IMR-90 (cell line): ENCODE results near the gene EYS. TPM values are rescaled to one million over a fixed set of nuclear protein-coding genes. Genes with fewer than 3 reads are reported as not detected.

Source experiments
- ATAC-seq: fragments of 200-7000 bp; cut with Tn5 transposase; 2 replicates; pipeline ENCODE4 v1.9.1; 2020; ENCODE audit warnings: low read depth, mild to moderate bottlenecking, moderate library complexity
- BruUV-seq: library from RNA; stranded (reverse); fragments of 400-500 nt; replicated peaks from 2 replicates; lab custom pipeline; 2021; lab: Mats Ljungman, UMichigan
- CTCF ChIA-PET: fragments of 300-600 bp; formaldehyde crosslinking; extraction: SDS; loops from one replicate; lab custom pipeline; 2021; ENCODE audit warnings: antibody characterized with exemption; lab: Yijun Ruan, JAX
- POLR2A ChIA-PET: fragments of 300-600 bp; sonication (Branson Sonifier 250); formaldehyde crosslinking; loops from one replicate; lab custom pipeline; 2022; ENCODE audit warnings: antibody characterized with exemption; ENCODE audit not compliant: unreplicated experiment; lab: Charles Lee
- DNase-seq: peaks from one replicate; pipeline ENCODE4 v3.0.0; 2013
- H2AFZ ChIP-seq: replicated peaks from 2 replicates; pipeline ENCODE3; 2013; ENCODE audit warnings: low read length, mild to moderate bottlenecking; ENCODE audit not compliant: poor library complexity
- H2AK5ac ChIP-seq: 2 replicates; pipeline ENCODE4 v1.6.1; 2013; ENCODE audit warnings: low read depth, low read length, inconsistent platforms
- H2AK9ac ChIP-seq: replicated peaks from 2 replicates; pipeline ENCODE3; 2013; ENCODE audit warnings: mild to moderate bottlenecking, low read depth, low read length, moderate library complexity; ENCODE audit not compliant: poor library complexity
- H2BK120ac ChIP-seq: 2 replicates; pipeline ENCODE4 v1.6.1; 2013; ENCODE audit warnings: low read depth, low read length, inconsistent platforms
- H2BK15ac ChIP-seq: 3 replicates; pipeline ENCODE4 v1.6.1; 2013; ENCODE audit warnings: low read depth, low read length, inconsistent platforms
- H2BK20ac ChIP-seq: 2 replicates; pipeline ENCODE4 v1.6.1; 2013; ENCODE audit warnings: low read depth, mild to moderate bottlenecking, inconsistent platforms, low read length, moderate library complexity
- H2BK5ac ChIP-seq: 2 replicates; pipeline ENCODE4 v1.6.1; 2013; ENCODE audit warnings: mild to moderate bottlenecking, low read depth, low read length, inconsistent platforms; ENCODE audit not compliant: poor library complexity, severe bottlenecking
- H3K14ac ChIP-seq: replicated peaks from 2 replicates; pipeline ENCODE4 v1.6.1; 2013; ENCODE audit warnings: low read depth, low read length, inconsistent platforms
- H3K18ac ChIP-seq: 2 replicates; pipeline ENCODE4 v1.6.1; 2013; ENCODE audit warnings: low read depth, low read length, control low read depth
- H3K23ac ChIP-seq: 2 replicates; pipeline ENCODE4 v1.6.1; 2013; ENCODE audit warnings: low read depth, low read length, inconsistent platforms
- H3K27ac ChIP-seq: 2 replicates; pipeline ENCODE4 v1.5.1; 2013; ENCODE audit warnings: mild to moderate bottlenecking, control low read depth, low read length; ENCODE audit not compliant: insufficient read depth
- H3K27me3 ChIP-seq: 2 replicates; pipeline ENCODE4 v1.6.1; 2013; ENCODE audit warnings: low read length; ENCODE audit not compliant: control insufficient read depth, insufficient read depth
- H3K36me3 ChIP-seq: 2 replicates; pipeline ENCODE4 v1.6.1; 2013; ENCODE audit warnings: low read length, mixed read lengths; ENCODE audit not compliant: control insufficient read depth, insufficient read depth
- H3K4ac ChIP-seq: 2 replicates; pipeline ENCODE4 v1.6.1; 2013; ENCODE audit warnings: low read depth, low read length, inconsistent platforms
- H3K4me1 ChIP-seq: 2 replicates; pipeline ENCODE4 v1.6.1; 2013; ENCODE audit warnings: low read length, mixed read lengths; ENCODE audit not compliant: control insufficient read depth, insufficient read depth
- H3K4me2 ChIP-seq: 2 replicates; pipeline ENCODE4 v1.6.1; 2013; ENCODE audit warnings: low read depth, mild to moderate bottlenecking, control low read depth, low read length, moderate library complexity
- H3K4me3 ChIP-seq: 2 replicates; pipeline ENCODE4 v1.5.1; 2013; ENCODE audit warnings: low read depth, mild to moderate bottlenecking, control low read depth, low read length, moderate library complexity; ENCODE audit not compliant: insufficient read depth
- H3K56ac ChIP-seq: 2 replicates; pipeline ENCODE4 v1.6.1; 2013; ENCODE audit warnings: low read length, inconsistent platforms; ENCODE audit not compliant: insufficient read depth; ENCODE audit errors: extremely low read depth
- H3K79me1 ChIP-seq, 2 experiments: 2 replicates each; pipeline ENCODE4 v1.6.1; 2013; ENCODE audit warnings: low read length in 2 of 2, inconsistent platforms in 1 of 2, low read depth in 1 of 2
- H3K9ac ChIP-seq: 2 replicates; pipeline ENCODE4 v1.6.1; 2013; ENCODE audit warnings: low read depth, low read length, control low read depth
- H3K9me1 ChIP-seq: 2 replicates; pipeline ENCODE4 v1.6.1; 2013; ENCODE audit warnings: low read length, inconsistent platforms; ENCODE audit not compliant: insufficient read depth
- H3K9me3 ChIP-seq: 2 replicates; pipeline ENCODE4 v1.6.1; 2013; ENCODE audit warnings: low read length; ENCODE audit not compliant: control insufficient read depth, insufficient read depth
- H4K20me1 ChIP-seq: 2 replicates; pipeline ENCODE4 v1.6.1; 2013; ENCODE audit warnings: low read length, inconsistent platforms; ENCODE audit not compliant: insufficient read depth
- H4K5ac ChIP-seq: 2 replicates; pipeline ENCODE4 v1.6.1; 2013; ENCODE audit warnings: mild to moderate bottlenecking, low read depth, low read length, control low read depth
- H4K8ac ChIP-seq, 2 experiments: 2 replicates each; pipeline ENCODE4 v1.6.1; 2013; ENCODE audit warnings: low read depth in 2 of 2, low read length in 2 of 2, control low read depth in 1 of 2, inconsistent platforms in 1 of 2
- H4K91ac ChIP-seq: 2 replicates; pipeline ENCODE4 v1.6.1; 2013; ENCODE audit warnings: low read depth, low read length, inconsistent platforms; ENCODE audit not compliant: insufficient read depth
- BHLHE40 ChIP-seq: fragments of 150-350 bp; IDR thresholded peaks from 2 replicates; pipeline ENCODE4 v1.6.1; 2016; ENCODE audit warnings: mild to moderate bottlenecking, low read depth, low read length
- CEBPB ChIP-seq: IDR thresholded peaks from 2 replicates; pipeline ENCODE4 v1.6.1; 2012; ENCODE audit warnings: low read depth, low read length, improper control_type of control experiment
- CHD1 ChIP-seq: IDR thresholded peaks from 2 replicates; pipeline ENCODE4 v1.6.1; 2012; ENCODE audit warnings: low read depth, low read length, improper control_type of control experiment
- FOS ChIP-seq: fragments of 150-350 bp; IDR thresholded peaks from 2 replicates; pipeline ENCODE4 v1.6.1; 2016; ENCODE audit warnings: low read depth, low read length
- MAFK ChIP-seq: IDR thresholded peaks from 2 replicates; pipeline ENCODE4 v1.6.1; 2012; ENCODE audit warnings: low read depth, low read length, improper control_type of control experiment
- MAZ ChIP-seq: IDR thresholded peaks from 2 replicates; pipeline ENCODE4 v1.6.1; 2012; ENCODE audit warnings: low read depth, mild to moderate bottlenecking, low read length, improper control_type of control experiment, moderate library complexity, borderline replicate concordance
- MXI1 ChIP-seq: IDR thresholded peaks from 2 replicates; pipeline ENCODE4 v1.6.1; 2012; ENCODE audit warnings: low read depth, mild to moderate bottlenecking, low read length, moderate library complexity, borderline replicate concordance
- NFE2L2 ChIP-seq: fragments of 150-350 bp; IDR thresholded peaks from 2 replicates; pipeline ENCODE4 v1.6.1; 2016; ENCODE audit warnings: low read depth, mild to moderate bottlenecking, low read length
- POLR2A ChIP-seq: IDR thresholded peaks from 2 replicates; pipeline ENCODE4 v1.6.1; 2012; ENCODE audit warnings: mild to moderate bottlenecking, low read depth, low read length
- RAD21 ChIP-seq: IDR thresholded peaks from 2 replicates; pipeline ENCODE4 v1.6.1; 2012; ENCODE audit warnings: low read length, improper control_type of control experiment
- RCOR1 ChIP-seq: IDR thresholded peaks from 2 replicates; pipeline ENCODE4 v1.6.1; 2012; ENCODE audit warnings: mild to moderate bottlenecking, low read length, improper control_type of control experiment; ENCODE audit not compliant: insufficient replicate concordance
- RFX5 ChIP-seq: IDR thresholded peaks from 2 replicates; pipeline ENCODE4 v1.8.0; 2012; ENCODE audit warnings: low read depth, mild to moderate bottlenecking, low read length, moderate library complexity
- SMC3 ChIP-seq: fragments of 150-350 bp; IDR thresholded peaks from 2 replicates; pipeline ENCODE4 v1.6.1; 2016; ENCODE audit warnings: low read depth, mild to moderate bottlenecking, antibody characterized with exemption, low read length, moderate library complexity
- dilution Hi-C: fragments of 300-500 bp; cut with HindIII; formaldehyde crosslinking; loops from one replicate; pipeline ENCODE4 v1.14.3; 2018; ENCODE audit warnings: low sequenced_read_pairs; ENCODE audit not compliant: unreplicated experiment
- in situ Hi-C: fragments of 300-500 bp; cut with MboI; formaldehyde crosslinking; loops from 3 replicates; pipeline ENCODE4 v1.14.3; 2019; ENCODE audit warnings: low sequenced_read_pairs, inconsistent platforms, mixed read lengths
- intact Hi-C: fragments of 100-400 bp; cut with micrococcal nuclease; formaldehyde crosslinking; loops from 2 replicates; pipeline ENCODE4 v1.10.0; 2022
- polyA plus RNA-seq, 3 experiments: library from polyadenylated mRNA; depleted of rRNA; stranded (reverse); fragments of >200 nt; gene quantifications; 2 replicates each; pipeline ENCODE4 v1.2.3, GENCODE V29; 2012; ENCODE audit warnings: low replicate concordance in 1 of 3
- total RNA-seq: library from RNA; depleted of rRNA; stranded (reverse); fragments of >200 nt; gene quantifications from 2 replicates; pipeline ENCODE4 v1.2.3, GENCODE V29; 2012
- TF ChIP-seq, protein P1 (sequence below): fragments of 150-350 bp; IDR thresholded peaks from 2 replicates; pipeline ENCODE4 v1.6.1; 2017; ENCODE audit warnings: mild to moderate bottlenecking, antibody characterized with exemption, low read length, low read depth
- TF ChIP-seq, protein P2 (sequence below): conservative IDR thresholded peaks from 2 replicates; pipeline ENCODE4 v1.5.1; 2012; ENCODE audit warnings: mild to moderate bottlenecking, low read depth, low read length, improper control_type of control experiment
- TF ChIP-seq, protein P3 (sequence below): fragments of 150-350 bp; IDR thresholded peaks from 2 replicates; pipeline ENCODE4 v1.6.1; 2016; ENCODE audit warnings: low read depth, mild to moderate bottlenecking, low read length, moderate library complexity, borderline replicate concordance

Gene EYS
- total and polyA plus RNA-seq, 2 of the 4 experiments (the other 2 are of a cell fraction), result under 0.01 TPM; not detected in 1

DNA sequence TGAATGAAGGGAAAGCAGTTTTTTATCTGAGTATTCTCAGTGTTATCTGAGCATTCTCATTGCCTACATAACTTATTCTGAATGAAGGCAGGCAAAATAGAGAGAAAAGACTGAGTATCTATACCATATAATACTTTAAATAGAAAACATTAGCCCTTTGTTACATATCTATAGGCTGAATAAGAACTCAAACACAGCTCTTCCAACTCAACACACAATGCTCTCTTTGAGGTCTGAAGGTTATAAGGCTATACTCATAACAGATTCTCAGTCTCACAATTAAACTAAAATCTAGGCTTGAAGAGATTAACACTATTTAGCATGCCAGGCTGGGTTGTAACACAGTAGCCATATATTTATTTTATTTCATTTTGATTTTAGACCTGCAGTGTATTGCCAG lies 56.9 kb downstream of the EYS start:
- H2BK120ac ChIP-seq, result no peak overlapping the region
- no peak for DNase-seq
- H3K4me2 ChIP-seq, result no peak overlapping the region
- H2BK20ac ChIP-seq, result no peak overlapping the region
- POLR2A ChIA-PET, result no interaction called here
- H3K9ac ChIP-seq, result no peak overlapping the region
- no peaks in the 10 kb centered on the region for H3K4me1 ChIP-seq
- H3K14ac ChIP-seq, result no peak overlapping the region
- CTCF ChIA-PET, result no interaction called here
- H3K4me3 ChIP-seq, result no peak overlapping the region
- in situ Hi-C loops (no loop called here), dilution Hi-C loops (no loop called here), intact Hi-C loops (no loop called here)
- no peaks in the 10 kb centered on the region for H3K36me3 ChIP-seq
- no peak overlapping the region for H4K8ac ChIP-seq
- ATAC-seq, result no peak
- no peaks in the 10 kb centered on the region for H3K79me1 ChIP-seq
- H2AK9ac ChIP-seq, result no peak overlapping the region
- H3K27ac ChIP-seq, result no peak overlapping the region
- H3K56ac ChIP-seq, result no peak overlapping the region
- H2BK5ac ChIP-seq, result no peak overlapping the region
- no peak overlapping the region for H4K91ac ChIP-seq
- H2AK5ac ChIP-seq, result no peak overlapping the region
- no peak overlapping the region for H3K4ac ChIP-seq
- BruUV-seq, result no TSS peak
- no peaks in the 10 kb centered on the region for H3K9me1 ChIP-seq
- H4K20me1 ChIP-seq, result no peaks in the 10 kb centered on the region
- H3K23ac ChIP-seq, result no peak overlapping the region
- H4K5ac ChIP-seq, result no peak overlapping the region
- H3K18ac ChIP-seq, result no peak overlapping the region
- H3K9me3 ChIP-seq, result no peaks in the 10 kb centered on the region
- H2AFZ ChIP-seq, result no peak overlapping the region
- TF ChIP-seq RCOR1 (no peak), FOS (no peak), SMC3 (no peak), BHLHE40 (no peak), MAFK (no peak), POLR2A (no peak), NFE2L2 (no peak), MXI1 (no peak), CEBPB (no peak), RAD21 (no peak), CHD1 (no peak), MAZ (no peak), RFX5 (no peak)
- TF ChIP-seq, protein P1, sequence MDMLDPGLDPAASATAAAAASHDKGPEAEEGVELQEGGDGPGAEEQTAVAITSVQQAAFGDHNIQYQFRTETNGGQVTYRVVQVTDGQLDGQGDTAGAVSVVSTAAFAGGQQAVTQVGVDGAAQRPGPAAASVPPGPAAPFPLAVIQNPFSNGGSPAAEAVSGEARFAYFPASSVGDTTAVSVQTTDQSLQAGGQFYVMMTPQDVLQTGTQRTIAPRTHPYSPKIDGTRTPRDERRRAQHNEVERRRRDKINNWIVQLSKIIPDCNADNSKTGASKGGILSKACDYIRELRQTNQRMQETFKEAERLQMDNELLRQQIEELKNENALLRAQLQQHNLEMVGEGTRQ, result no peak
- TF ChIP-seq, protein P2, sequence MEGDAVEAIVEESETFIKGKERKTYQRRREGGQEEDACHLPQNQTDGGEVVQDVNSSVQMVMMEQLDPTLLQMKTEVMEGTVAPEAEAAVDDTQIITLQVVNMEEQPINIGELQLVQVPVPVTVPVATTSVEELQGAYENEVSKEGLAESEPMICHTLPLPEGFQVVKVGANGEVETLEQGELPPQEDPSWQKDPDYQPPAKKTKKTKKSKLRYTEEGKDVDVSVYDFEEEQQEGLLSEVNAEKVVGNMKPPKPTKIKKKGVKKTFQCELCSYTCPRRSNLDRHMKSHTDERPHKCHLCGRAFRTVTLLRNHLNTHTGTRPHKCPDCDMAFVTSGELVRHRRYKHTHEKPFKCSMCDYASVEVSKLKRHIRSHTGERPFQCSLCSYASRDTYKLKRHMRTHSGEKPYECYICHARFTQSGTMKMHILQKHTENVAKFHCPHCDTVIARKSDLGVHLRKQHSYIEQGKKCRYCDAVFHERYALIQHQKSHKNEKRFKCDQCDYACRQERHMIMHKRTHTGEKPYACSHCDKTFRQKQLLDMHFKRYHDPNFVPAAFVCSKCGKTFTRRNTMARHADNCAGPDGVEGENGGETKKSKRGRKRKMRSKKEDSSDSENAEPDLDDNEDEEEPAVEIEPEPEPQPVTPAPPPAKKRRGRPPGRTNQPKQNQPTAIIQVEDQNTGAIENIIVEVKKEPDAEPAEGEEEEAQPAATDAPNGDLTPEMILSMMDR, result no peak
- TF ChIP-seq, protein P3, sequence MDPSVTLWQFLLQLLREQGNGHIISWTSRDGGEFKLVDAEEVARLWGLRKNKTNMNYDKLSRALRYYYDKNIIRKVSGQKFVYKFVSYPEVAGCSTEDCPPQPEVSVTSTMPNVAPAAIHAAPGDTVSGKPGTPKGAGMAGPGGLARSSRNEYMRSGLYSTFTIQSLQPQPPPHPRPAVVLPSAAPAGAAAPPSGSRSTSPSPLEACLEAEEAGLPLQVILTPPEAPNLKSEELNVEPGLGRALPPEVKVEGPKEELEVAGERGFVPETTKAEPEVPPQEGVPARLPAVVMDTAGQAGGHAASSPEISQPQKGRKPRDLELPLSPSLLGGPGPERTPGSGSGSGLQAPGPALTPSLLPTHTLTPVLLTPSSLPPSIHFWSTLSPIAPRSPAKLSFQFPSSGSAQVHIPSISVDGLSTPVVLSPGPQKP, result no peak
- H2BK15ac ChIP-seq, result no peak overlapping the region
- H3K27me3 ChIP-seq, result no peaks in the 10 kb centered on the region
